ENCODE data around the gene SLC44A3. TPM values are rescaled to one million over a fixed set of nuclear protein-coding genes. Genes with fewer than 3 reads are reported as not detected.

SLC44A3 gene
- total and polyA plus RNA-seq, 2 of the 4 experiments (the other 2 are of a cell fraction), result 0.31 to 0.54 TPM

- H2BK5ac ChIP-seq (ENCODE audit: low read depth, low read length, poor library complexity, severe bottlenecking), result no peak overlapping the region
- peak overlapping the region; percentile 64 for H2BK120ac ChIP-seq (ENCODE audit: low read depth, low read length)
- BruUV-seq (replicated peaks), result no TSS peak
- H3K18ac ChIP-seq (ENCODE audit: low read depth, low read length), result peak overlapping the region; percentile 11; the same call in 1 of the 2 replicates
- H3K56ac ChIP-seq (ENCODE audit: extremely low read depth, insufficient read depth, low read length), result no peak overlapping the region
- no peak overlapping the region for H3K27ac ChIP-seq (ENCODE audit: insufficient read depth, low read length)
- H4K5ac ChIP-seq (ENCODE audit: low read depth, low read length), result peak overlapping the region; percentile 5
- peak overlapping the region; percentile 78 for H3K4ac ChIP-seq (ENCODE audit: low read depth, low read length)
- peak overlapping the region; percentile 92 for H2BK15ac ChIP-seq (ENCODE audit: low read depth, low read length)
- CTCF ChIA-PET, result interaction anchor here (0.5 kb wide), 1 partner anchor 84 kb away, joined by 3 read pairs; no protein-coding TSS in a partner anchor
- 93% methylated on average over 3 of the region's 7 CpGs; no CpG with 5 or more reads in 1 of the 2 experiments for WGBS, 2 experiments (ENCODE audit: extremely low coverage in 2 of 2, insufficient read length in 1 of 2)
- no peaks in the 10 kb centered on the region for H3K36me3 ChIP-seq (ENCODE audit: control insufficient read depth, insufficient read depth, low read length)
- H3K27me3 ChIP-seq (ENCODE audit: control insufficient read depth, insufficient read depth, low read length), result no peaks in the 10 kb centered on the region
- peak overlapping the region; percentile 63 for H4K91ac ChIP-seq (ENCODE audit: insufficient read depth, low read depth, low read length)
- peak overlapping the region; percentile 63 for H2BK20ac ChIP-seq (ENCODE audit: low read depth, low read length)
- dilution Hi-C loops (cut with HindIII; ENCODE audit: low sequenced_read_pairs, unreplicated experiment), result loop anchor here (25.0 kb wide), 1 partner anchor 258 kb away; the partner anchor contains the start of gene F3
- POLR2A ChIA-PET (ENCODE audit: unreplicated experiment), result interaction anchor here (1.6 kb wide), 1 partner anchor 254 kb away, joined by 7 read pairs; the partner anchor contains the start of gene F3
- H4K20me1 ChIP-seq (ENCODE audit: insufficient read depth, low read length), result no peaks in the 10 kb centered on the region
- peak overlapping the region; percentile 67; the same call in 1 of the 2 replicates for H2AK5ac ChIP-seq (ENCODE audit: low read depth, low read length)
- peaks cover 10% of the 10 kb centered on the region for H3K9me1 ChIP-seq (ENCODE audit: insufficient read depth, low read length)
- no peak overlapping the region for H2AK9ac ChIP-seq (replicated peaks; ENCODE audit: low read depth, low read length, poor library complexity)
- H3K9me3 ChIP-seq (ENCODE audit: control insufficient read depth, insufficient read depth, low read length), result no peaks in the 10 kb centered on the region
- no peak for ATAC-seq (ENCODE audit: low read depth)
- H3K4me2 ChIP-seq (ENCODE audit: low read depth, low read length), result no peak overlapping the region
- H2AFZ ChIP-seq (replicated peaks; ENCODE audit: low read length, poor library complexity), result no peak overlapping the region
- peaks cover 9% of the 10 kb centered on the region for H3K4me1 ChIP-seq (ENCODE audit: control insufficient read depth, insufficient read depth, low read length)
- intact Hi-C loops (cut with micrococcal nuclease), result no loop called here
- H3K79me1 ChIP-seq (ENCODE audit: low read depth in 1 of 2, low read length in 2 of 2), result no peaks in the 10 kb centered on the region
- in situ Hi-C loops (cut with MboI; ENCODE audit: low sequenced_read_pairs), result no loop called here
- DNase-seq, result no peak
- peak overlapping the region; percentile 44; the same call in 1 of the 2 replicates for H3K14ac ChIP-seq (replicated peaks; ENCODE audit: low read depth, low read length)
- H3K4me3 ChIP-seq (ENCODE audit: insufficient read depth, low read depth, low read length), result no peak overlapping the region
- no peak for TF ChIP-seq CTCF (conservative IDR thresholded peaks at IDR 0.05; ENCODE audit: low read depth, low read length)
- TF ChIP-seq USF2 (IDR thresholded peaks at IDR 0.05; ENCODE audit: low read depth, low read length), result no peak
- TF ChIP-seq CEBPB (IDR thresholded peaks at IDR 0.05; ENCODE audit: low read depth, low read length), result no peak
- no peak for TF ChIP-seq BHLHE40 (IDR thresholded peaks at IDR 0.05; ENCODE audit: low read depth, low read length)
- no peak for TF ChIP-seq RAD21 (IDR thresholded peaks at IDR 0.05; ENCODE audit: low read length)
- TF ChIP-seq POLR2A (IDR thresholded peaks at IDR 0.05; ENCODE audit: low read depth, low read length), result no peak
- no peak for TF ChIP-seq NFE2L2 (IDR thresholded peaks at IDR 0.05; ENCODE audit: low read depth, low read length)
- no peak for TF ChIP-seq MAFK (IDR thresholded peaks at IDR 0.05; ENCODE audit: low read depth, low read length)
- no peak for TF ChIP-seq MAZ (IDR thresholded peaks at IDR 0.05; ENCODE audit: borderline replicate concordance, low read depth, low read length)
- TF ChIP-seq SMC3 (IDR thresholded peaks at IDR 0.05; ENCODE audit: low read depth, low read length), result no peak
- H3K23ac ChIP-seq (ENCODE audit: low read depth, low read length), result no peak overlapping the region
- H3K9ac ChIP-seq (ENCODE audit: low read depth, low read length), result no peak overlapping the region
- H4K8ac ChIP-seq (ENCODE audit: low read depth in 2 of 2, low read length in 2 of 2), result peak overlapping the region in 1 of 2 experiments; percentile 42; a peak in 1 of 4 replicates
Observed at GRCh38 chr1:94795434-94795833, 24.7 kb upstream of the SLC44A3 start.

All from IMR-90 (cell line).